ENCODE data around the gene NELFCD. TPM values are rescaled to one million over a fixed set of nuclear protein-coding genes. Genes with fewer than 3 reads are reported as not detected.

The NELFCD gene
- total RNA-seq, 1 donor from 2014 or later = 51.0 TPM

- no peak for DNase-seq (ENCODE audit: low read depth in 2 of 2)
Observed at GRCh38 chr20:58993332-58994248, 12.5 kb downstream of the NELFCD start.

- DNase-seq (ENCODE audit: low read depth in 2 of 2) = no peak
Observed at GRCh38 chr20:58994390-58995159, 13.5 kb downstream of the NELFCD start.

GRCh38 chr20:58995461-58996225 lies 14.6 kb downstream of the NELFCD start:
- no peak for DNase-seq (ENCODE audit: low read depth in 2 of 2)

GRCh38 chr20:58996226-58996611 lies 15.2 kb downstream of the NELFCD start:
- no peak for DNase-seq (ENCODE audit: low read depth in 2 of 2)

GRCh38 chr20:58997141-58997770 lies 16.2 kb downstream of the NELFCD start:
- no peak for DNase-seq (ENCODE audit: low read depth in 2 of 2)

GRCh38 chr20:58998656-58999055 lies 17.6 kb downstream of the NELFCD start:
- DNase-seq (ENCODE audit: low read depth in 2 of 2) = no peak

- no peak for DNase-seq (ENCODE audit: low read depth in 2 of 2)
Observed at GRCh38 chr20:59000326-59000725, 19.3 kb downstream of the NELFCD start.

GRCh38 chr20:59001068-59001448 lies 20.0 kb downstream of the NELFCD start:
- no peak for DNase-seq (ENCODE audit: low read depth in 2 of 2)

- no peak for DNase-seq (ENCODE audit: low read depth in 2 of 2)
Observed at GRCh38 chr20:59001449-59002171, 20.6 kb downstream of the NELFCD start.

GRCh38 chr20:59002388-59002787 lies 21.3 kb downstream of the NELFCD start:
- DNase-seq (ENCODE audit: low read depth in 2 of 2) = no peak

GRCh38 chr20:59002874-59003399 lies 21.9 kb downstream of the NELFCD start:
- no peak for DNase-seq (ENCODE audit: low read depth in 2 of 2)

- DNase-seq (ENCODE audit: low read depth in 2 of 2) = no peak
Observed at GRCh38 chr20:59003836-59004492, 22.9 kb downstream of the NELFCD start.

- peak in 1 of 2 donors; percentile 42 for DNase-seq (ENCODE audit: low read depth in 2 of 2)
Observed at GRCh38 chr20:59004493-59004762, 23.4 kb downstream of the NELFCD start.

GRCh38 chr20:59004763-59005522 lies 23.9 kb downstream of the NELFCD start:
- peak; percentile 37 to 84 for DNase-seq (ENCODE audit: low read depth in 2 of 2)

GRCh38 chr20:59005523-59006166 lies 24.6 kb downstream of the NELFCD start:
- DNase-seq (ENCODE audit: low read depth in 2 of 2) = no peak

GRCh38 chr20:59006167-59006863 lies 25.3 kb downstream of the NELFCD start:
- DNase-seq (ENCODE audit: low read depth in 2 of 2) = peak; percentile 53 to 68

GRCh38 chr20:59006864-59007664 lies 26.0 kb downstream of the NELFCD start, which contains the start of gene CTSZ:
CTSZ (minus strand) TSS chr20:59007254; CDS start chr20:59007128, 126 bp downstream.
- DNase-seq (ENCODE audit: low read depth in 2 of 2) = peak; percentile 43 to 61
